GM12891 (cell line): Measurements from ENCODE around the gene FHIT.

Experiments used
- POLR2A ChIP-seq: IDR thresholded peaks from 2 replicates; pipeline ENCODE4 v1.6.1; 2011; ENCODE audit warnings: low read depth, low read length, control low read depth
- TAF1 ChIP-seq: IDR thresholded peaks from 2 replicates; pipeline ENCODE4 v1.6.1; 2011; ENCODE audit warnings: low read depth, low read length, control low read depth

- TF ChIP-seq POLR2A (no peak), TAF1 (no peak)
Observed at GRCh38 chr3:61180206-61180605, 71.0 kb downstream of the FHIT start.
